DMS114 treated with DMSO at 0.1 percent for 48 hours (cell line): ENCODE measurements around the gene FGR.
"Not testable (repeated sequence)": the region's sequence is repeated elsewhere in the genome, so short reads cannot be mapped to it uniquely, and the experiment has no call there.

Experiments
- DNase-seq: peaks from one replicate; lab custom pipeline; 2025; ENCODE audit not compliant: unreplicated experiment; lab: John Stamatoyannopoulos, UW

Gene FGR

GRCh38 chr1:27635396-27636142 is 584 bp upstream of the FGR start:
- no peak for DNase-seq

GRCh38 chr1:27634177-27634984 is 604 bp downstream of the FGR start:
- DNase-seq: no peak

GRCh38 chr1:27633640-27634176 is 1.3 kb downstream of the FGR start:
- no peak for DNase-seq

GRCh38 chr1:27633298-27633610 is 1.7 kb downstream of the FGR start:
- DNase-seq: no peak

- no peak for DNase-seq
These were observed 2.3 kb downstream of the FGR start for GRCh38 chr1:27632387-27633297.

- DNase-seq: no peak
These were observed 4.0 kb downstream of the FGR start for GRCh38 chr1:27630859-27631491.

- DNase-seq: no peak
These were observed 6.3 kb downstream of the FGR start for GRCh38 chr1:27628712-27629111.

GRCh38 chr1:27627733-27628132 is 7.3 kb downstream of the FGR start:
- not testable (repeated sequence) for DNase-seq

GRCh38 chr1:27627061-27627460 is 7.9 kb downstream of the FGR start:
- no peak for DNase-seq

- DNase-seq: no peak
These were observed 8.7 kb downstream of the FGR start for GRCh38 chr1:27626031-27626935.

- DNase-seq: no peak
These were observed 10.4 kb downstream of the FGR start for GRCh38 chr1:27624467-27625178.

- DNase-seq: no peak
These were observed 11.4 kb downstream of the FGR start for GRCh38 chr1:27623327-27624212.

GRCh38 chr1:27622828-27623227 is 12.2 kb downstream of the FGR start:
- DNase-seq: no peak

- no peak for DNase-seq
These were observed 13.7 kb downstream of the FGR start for GRCh38 chr1:27621051-27621920.

- DNase-seq: not testable (repeated sequence)
These were observed 15.1 kb downstream of the FGR start for GRCh38 chr1:27619782-27620438.

- no peak for DNase-seq
These were observed 16.5 kb downstream of the FGR start for GRCh38 chr1:27618341-27619082.
